ENCODE measurements around the gene NMNAT3. TPM values are rescaled to one million over a fixed set of nuclear protein-coding genes. Genes with fewer than 3 reads are reported as not detected.

Gene NMNAT3
- total RNA-seq, 2 experiments from 2014 or later, result 1.5 to 1.9 TPM

- H3K36me3 Mint-ChIP-seq (ENCODE audit: low read depth), result no peaks in the 10 kb centered on the region
- intact Hi-C loops (cut with DNase I, micrococcal nuclease), result no loop called here
- ATAC-seq (ENCODE audit: poor library complexity) (no peak), DNase-seq (no peak)
- no peaks in the 10 kb centered on the region for H3K4me1 Mint-ChIP-seq (ENCODE audit: low read depth)
- Histone ChIP-seq H3K27ac (ENCODE audit: low read depth in 1 of 2, low read length in 2 of 2) (no peak overlapping the region), H3K36me3 (ENCODE audit: insufficient read depth, low read length) (no peaks in the 10 kb centered on the region), H3K4me3 (ENCODE audit: low read length) (no peak overlapping the region), H3K27me3 (ENCODE audit: control insufficient read depth in 1 of 2, insufficient read depth in 2 of 2, low read length in 2 of 2) (no peaks in the 10 kb centered on the region), H3K9me3 (ENCODE audit: control insufficient read depth in 1 of 2, insufficient read depth in 1 of 2, low read length in 2 of 2) (no peaks in the 10 kb centered on the region), H3K4me1 (ENCODE audit: insufficient read depth, low read length) (no peaks in the 10 kb centered on the region)
- TF ChIP-seq CTCF (IDR thresholded peaks at IDR 0.05), result no peak
- H3K4me3 Mint-ChIP-seq, result no peak overlapping the region
- ChIA-PET POLR2A (interaction anchor here (0.7 kb wide), 1 partner anchor 184 kb away, joined by 3 read pairs; no protein-coding TSS in a partner anchor), CTCF (no interaction called here)
- H3K27ac Mint-ChIP-seq, result no peak overlapping the region
- no peaks in the 10 kb centered on the region for H3K9me3 Mint-ChIP-seq
- peaks cover 2% of the 10 kb centered on the region for H3K27me3 Mint-ChIP-seq
Measured at GRCh38 chr3:139695426-139696313, 17.9 kb upstream of the NMNAT3 start.

- no peak overlapping the region for H3K27ac ChIP-seq (ENCODE audit: low read depth in 1 of 2, low read length in 2 of 2)
- DNase-seq, result no peak
- H3K9me3 ChIP-seq (ENCODE audit: control insufficient read depth in 1 of 2, insufficient read depth in 1 of 2, low read length in 2 of 2), result no peaks in the 10 kb centered on the region
- no peaks in the 10 kb centered on the region for H3K9me3 Mint-ChIP-seq
- H3K4me1 Mint-ChIP-seq (ENCODE audit: low read depth), result no peaks in the 10 kb centered on the region
- no peak overlapping the region for H3K4me3 Mint-ChIP-seq
- ChIA-PET POLR2A (interaction anchor here (0.7 kb wide), 1 partner anchor 183 kb away, joined by 3 read pairs; no protein-coding TSS in a partner anchor), CTCF (no interaction called here)
- H3K27me3 ChIP-seq (ENCODE audit: control insufficient read depth in 1 of 2, insufficient read depth in 2 of 2, low read length in 2 of 2), result no peaks in the 10 kb centered on the region
- peaks cover 5% of the 10 kb centered on the region for H3K27me3 Mint-ChIP-seq
- H3K27ac Mint-ChIP-seq, result no peak overlapping the region
- no peaks in the 10 kb centered on the region for H3K36me3 ChIP-seq (ENCODE audit: insufficient read depth, low read length)
- ATAC-seq (ENCODE audit: poor library complexity), result no peak
- H3K4me3 ChIP-seq (ENCODE audit: low read length), result no peak overlapping the region
- H3K4me1 ChIP-seq (ENCODE audit: insufficient read depth, low read length), result no peaks in the 10 kb centered on the region
- no peaks in the 10 kb centered on the region for H3K36me3 Mint-ChIP-seq (ENCODE audit: low read depth)
- intact Hi-C loops (cut with DNase I, micrococcal nuclease), result no loop called here
- TF ChIP-seq CTCF (IDR thresholded peaks at IDR 0.05), result no peak
Measured at GRCh38 chr3:139695007-139695406, 17.2 kb upstream of the NMNAT3 start.

- ATAC-seq (ENCODE audit: poor library complexity) (no peak), DNase-seq (no peak)
- no peak overlapping the region for H3K4me3 Mint-ChIP-seq
- no peaks in the 10 kb centered on the region for H3K9me3 Mint-ChIP-seq
- Histone ChIP-seq H3K4me3 (ENCODE audit: low read length) (no peak overlapping the region), H3K4me1 (ENCODE audit: insufficient read depth, low read length) (no peaks in the 10 kb centered on the region), H3K27ac (ENCODE audit: low read depth in 1 of 2, low read length in 2 of 2) (no peak overlapping the region), H3K9me3 (ENCODE audit: control insufficient read depth in 1 of 2, insufficient read depth in 1 of 2, low read length in 2 of 2) (no peaks in the 10 kb centered on the region), H3K27me3 (ENCODE audit: control insufficient read depth in 1 of 2, insufficient read depth in 2 of 2, low read length in 2 of 2) (no peaks in the 10 kb centered on the region), H3K36me3 (ENCODE audit: insufficient read depth, low read length) (no peaks in the 10 kb centered on the region)
- TF ChIP-seq CTCF (IDR thresholded peaks at IDR 0.05), result no peak
- intact Hi-C loops (cut with DNase I, micrococcal nuclease), result no loop called here
- peaks cover 9% of the 10 kb centered on the region for H3K27me3 Mint-ChIP-seq
- H3K27ac Mint-ChIP-seq, result no peak overlapping the region
- no peaks in the 10 kb centered on the region for H3K4me1 Mint-ChIP-seq (ENCODE audit: low read depth)
- POLR2A ChIA-PET, result interaction anchor here (0.9 kb wide), 1 partner anchor 17 kb away, joined by 3 read pairs; the partner anchor contains the start of gene NMNAT3
- CTCF ChIA-PET, result no interaction called here
- H3K36me3 Mint-ChIP-seq (ENCODE audit: low read depth), result no peaks in the 10 kb centered on the region
Measured at GRCh38 chr3:139694542-139694941, 16.8 kb upstream of the NMNAT3 start.

Data from CD4-positive, alpha-beta T cell (primary cell).